PFSK-1 (cell line): ENCODE measurements around the gene ATF6.

Experiments
- FOXP2 ChIP-seq: optimal IDR thresholded peaks from 2 replicates; pipeline ENCODE3; 2011; ENCODE audit warnings: borderline replicate concordance, control low read depth, inconsistent platforms; ENCODE audit not compliant: insufficient read depth; ENCODE audit errors: extremely low read length, extremely low read depth
- POLR2AphosphoS5 ChIP-seq: IDR thresholded peaks from 2 replicates; pipeline ENCODE4 v1.6.1; 2012; ENCODE audit warnings: low read depth, mild to moderate bottlenecking, control low read depth, low read length, moderate library complexity
- REST ChIP-seq, 2 experiments: IDR thresholded peaks; 2 replicates each; pipeline versions ENCODE4 v1.6.1 to v1.8.0; 2011 to 2012; ENCODE audit warnings: low read depth in 2 of 2, low read length in 2 of 2, control low read depth in 1 of 2, inconsistent platforms in 1 of 2, mild to moderate bottlenecking in 1 of 2, moderate library complexity in 1 of 2; ENCODE audit not compliant: insufficient read depth in 1 of 2
- SIN3A ChIP-seq: IDR thresholded peaks from 2 replicates; pipeline ENCODE4 v1.6.1; 2012; ENCODE audit warnings: mild to moderate bottlenecking, low read length, moderate library complexity, borderline replicate concordance; ENCODE audit not compliant: insufficient read depth
- TAF1 ChIP-seq: IDR thresholded peaks from 2 replicates; pipeline ENCODE4 v1.6.1; 2012; ENCODE audit warnings: low read length, control low read depth, borderline replicate concordance; ENCODE audit not compliant: insufficient read depth

ATF6 gene

GRCh38 chr1:161791904-161792655 lies 26.0 kb downstream of the ATF6 start:
- TF ChIP-seq FOXP2 (no peak), REST (IDR thresholded peaks at IDR 0.05; ENCODE audit: insufficient read depth in 1 of 2, low read depth in 2 of 2, low read length in 2 of 2) (no peak), TAF1 (no peak), POLR2AphosphoS5 (no peak), SIN3A (no peak)

DNA sequence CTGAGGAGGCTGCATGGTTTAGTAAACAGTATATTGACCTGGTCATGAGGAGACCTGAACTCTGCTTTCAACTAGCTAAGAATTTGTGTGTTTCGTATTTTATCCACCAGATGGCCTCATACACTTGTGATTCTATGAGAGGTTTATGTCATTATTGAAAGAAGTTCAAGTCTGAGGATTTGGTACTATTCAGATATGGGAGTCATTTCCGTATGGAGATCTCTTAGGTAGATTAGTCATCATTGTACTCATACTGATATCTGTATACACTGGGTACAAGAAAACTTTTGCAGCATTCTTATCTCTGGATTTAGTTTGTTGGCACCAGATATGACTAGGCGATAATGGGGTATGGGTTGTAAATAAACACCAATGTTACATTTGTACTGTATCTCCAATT lies 26.6 kb downstream of the ATF6 start:
- no peak for TF ChIP-seq TAF1
- TF ChIP-seq REST (IDR thresholded peaks at IDR 0.05; ENCODE audit: insufficient read depth in 1 of 2, low read depth in 2 of 2, low read length in 2 of 2) = no peak
- no peak for TF ChIP-seq FOXP2
- no peak for TF ChIP-seq SIN3A
- TF ChIP-seq POLR2AphosphoS5 = no peak

DNA sequence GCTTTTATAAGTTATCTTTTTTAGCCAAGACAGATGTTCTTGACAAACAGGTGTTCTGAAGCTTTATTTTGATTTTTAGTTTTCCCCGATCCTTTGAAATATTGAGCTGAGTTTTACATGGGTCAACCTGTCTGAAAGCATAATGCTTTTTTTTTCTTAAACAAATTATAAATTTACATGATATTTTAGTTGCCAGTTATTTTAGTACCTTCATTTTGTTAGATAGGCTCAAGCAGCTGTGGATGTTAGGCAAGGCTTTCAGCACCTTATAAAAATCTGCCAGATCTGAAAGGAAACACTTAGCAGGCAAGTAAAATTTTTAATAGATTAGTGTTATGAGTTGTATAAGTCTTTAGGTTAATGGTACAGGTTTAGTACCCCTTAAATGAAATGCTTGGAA lies 33.7 kb downstream of the ATF6 start:
- TF ChIP-seq REST (IDR thresholded peaks at IDR 0.05; ENCODE audit: insufficient read depth in 1 of 2, low read depth in 2 of 2, low read length in 2 of 2) (no peak), TAF1 (no peak), POLR2AphosphoS5 (no peak), SIN3A (no peak), FOXP2 (no peak)

GRCh38 chr1:161801955-161802354 lies 35.8 kb downstream of the ATF6 start:
- TF ChIP-seq SIN3A = no peak

DNA sequence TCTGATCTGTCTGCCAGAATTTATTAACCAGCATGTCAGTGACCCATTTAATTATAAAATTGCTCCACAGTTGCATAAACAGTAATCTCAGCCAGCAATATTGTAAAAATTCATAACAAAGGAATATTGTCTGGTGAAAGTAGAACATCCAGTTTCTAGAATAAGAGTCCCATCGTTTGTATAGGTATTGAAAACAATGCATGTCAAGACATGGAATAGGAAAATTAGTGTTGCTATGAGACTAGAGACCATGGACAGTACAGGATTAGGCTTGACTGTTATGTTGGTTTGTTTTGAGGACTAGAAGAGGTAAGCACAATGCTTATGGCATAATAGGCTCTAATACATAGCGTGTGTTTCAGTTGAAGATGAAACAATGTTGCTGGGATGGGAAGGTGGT lies 37.1 kb downstream of the ATF6 start:
- TF ChIP-seq POLR2AphosphoS5 (no peak), FOXP2 (no peak), SIN3A (no peak), TAF1 (no peak), REST (IDR thresholded peaks at IDR 0.05; ENCODE audit: insufficient read depth in 1 of 2, low read depth in 2 of 2, low read length in 2 of 2) (no peak)
